Middle frontal gyrus (tissue), 1 donor: ENCODE measurements around the gene LOXL1.

Experiments used
- DNase-seq: peaks from one replicate; pipeline ENCODE4 v3.0.0-alpha.2; 2015; ENCODE audit warnings: low spot score; ENCODE audit errors: extremely low spot score

Gene LOXL1

DNA sequence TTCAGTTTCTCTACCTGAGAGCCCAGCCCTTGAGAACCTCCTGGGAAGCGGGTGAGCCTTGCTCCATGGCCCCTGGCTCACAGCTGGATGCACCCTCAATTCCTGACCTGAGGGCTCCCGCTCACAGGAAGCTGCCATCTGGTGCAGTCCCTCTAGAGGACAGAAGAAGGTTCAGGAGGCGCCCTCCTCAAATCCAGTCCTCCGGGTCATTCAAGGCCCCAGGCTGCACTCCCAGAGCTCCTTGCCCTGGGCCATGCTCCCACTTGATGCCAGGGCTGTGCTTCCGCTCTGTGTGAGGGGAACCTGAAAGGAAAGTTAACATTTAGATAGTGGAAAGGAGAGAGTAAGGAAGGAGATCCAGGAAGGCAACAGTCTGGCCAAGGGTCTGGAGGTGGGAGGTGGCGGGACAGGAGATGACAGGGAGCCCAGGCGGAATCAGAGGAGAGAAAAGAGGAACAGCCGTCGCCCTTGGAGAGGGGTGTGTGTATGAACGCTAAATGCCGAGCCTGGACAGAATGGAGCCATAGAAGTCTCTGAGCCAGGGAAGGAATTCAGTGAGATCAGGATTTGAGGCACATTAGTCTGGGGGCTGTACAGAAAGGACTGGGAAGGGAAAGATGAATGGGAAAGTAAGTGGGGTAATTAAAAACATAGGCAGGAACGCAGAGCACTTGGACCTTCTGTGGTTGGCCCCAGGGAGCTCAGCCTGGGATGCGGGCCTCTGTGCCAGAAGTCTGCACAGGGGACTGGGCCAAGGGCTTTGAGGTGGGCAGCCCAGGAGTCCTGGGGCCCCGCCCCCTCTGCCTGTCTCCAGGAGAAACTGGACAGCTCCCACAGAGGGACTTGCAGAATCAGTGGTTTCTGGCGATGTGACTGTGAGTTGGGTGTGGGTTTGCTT, 26.8 kb upstream of the LOXL1 start:
- no peak for DNase-seq

GRCh38 chr15:73900095-73900712, 26.1 kb upstream of the LOXL1 start:
- DNase-seq, result no peak

DNA sequence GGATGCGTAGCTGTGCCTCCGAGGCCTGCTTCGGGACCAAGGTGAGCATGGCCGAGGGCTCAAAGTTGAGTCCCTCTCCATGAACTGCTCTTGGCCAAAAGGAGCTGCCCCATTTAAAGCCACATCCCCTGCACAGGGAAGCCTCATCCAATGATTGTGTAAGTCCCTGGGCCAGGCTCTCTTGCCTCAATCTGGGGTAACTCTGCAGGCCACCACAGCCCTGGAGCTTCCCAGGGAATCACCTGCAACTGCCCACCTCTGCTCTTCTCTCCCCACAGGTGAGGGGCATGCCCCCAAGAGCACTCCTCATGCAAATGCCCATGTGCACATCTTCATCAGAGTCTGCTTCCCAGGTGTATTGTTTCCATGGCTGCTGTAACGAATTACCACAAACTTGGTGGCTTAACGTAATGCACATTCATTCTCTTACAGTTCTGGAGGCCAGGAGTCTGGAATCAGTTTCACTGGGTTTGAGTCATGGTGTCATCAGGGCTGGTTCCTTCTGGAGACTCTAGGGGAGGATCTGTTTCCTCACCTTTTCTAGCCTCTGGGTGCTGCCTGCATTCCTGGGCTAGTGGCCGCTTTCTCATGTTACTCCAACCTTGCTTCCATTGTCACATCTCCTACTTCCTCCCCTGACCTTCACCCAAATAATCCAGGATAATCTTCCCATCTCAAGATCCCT, 25.0 kb upstream of the LOXL1 start:
- no peak for DNase-seq

DNA sequence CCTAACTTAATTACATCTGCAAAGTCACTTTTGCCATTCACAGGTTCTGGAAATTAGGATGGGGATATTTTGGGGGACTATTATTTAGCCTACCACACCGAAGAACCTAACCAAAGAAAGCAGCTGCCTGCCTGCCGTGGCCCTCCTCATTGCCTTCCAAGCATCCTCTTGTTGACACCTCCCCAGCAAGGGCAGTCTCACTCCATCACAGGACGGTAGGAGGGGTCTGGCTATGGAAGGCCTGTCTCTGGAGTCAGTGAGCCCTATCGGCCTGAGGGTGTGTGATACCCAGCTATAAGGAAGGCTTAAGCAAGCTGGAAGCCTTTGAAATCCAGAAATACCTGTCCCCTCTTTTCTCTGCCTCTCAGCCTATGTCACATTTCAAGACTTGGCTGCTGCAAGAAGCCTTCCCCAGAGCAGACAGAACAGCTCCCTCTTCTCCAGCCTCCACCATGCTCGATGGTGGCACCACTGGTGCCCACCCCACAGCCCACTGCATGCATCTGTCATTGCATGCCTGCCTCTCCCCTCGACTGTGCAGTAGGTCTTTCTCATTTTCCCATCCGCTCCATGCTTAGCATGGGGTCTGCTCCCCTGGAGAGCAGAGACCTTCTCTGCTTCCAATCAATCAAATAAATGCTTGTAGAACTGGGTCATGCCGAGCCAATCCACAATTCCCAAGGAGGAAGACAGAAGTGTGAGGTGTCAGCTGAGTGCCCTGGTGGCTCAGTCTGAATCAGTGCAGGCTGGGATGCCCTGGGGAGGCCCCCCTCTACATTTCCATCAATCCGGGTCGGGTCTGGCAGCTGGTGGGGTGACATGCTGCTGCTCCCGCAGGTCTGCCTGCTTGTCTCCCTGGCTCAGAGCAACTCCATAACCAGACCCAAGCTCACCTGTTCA, 23.9 kb upstream of the LOXL1 start:
- DNase-seq, result no peak

- DNase-seq, result no peak
These were observed 22.0 kb upstream of the LOXL1 start for GRCh38 chr15:73904026-73904815.

GRCh38 chr15:73905225-73905827, 20.9 kb upstream of the LOXL1 start:
- DNase-seq, result no peak

- DNase-seq, result no peak
These were observed 19.8 kb upstream of the LOXL1 start for GRCh38 chr15:73906346-73907034.

GRCh38 chr15:73907035-73907408, 19.2 kb upstream of the LOXL1 start:
- DNase-seq, result no peak

DNA sequence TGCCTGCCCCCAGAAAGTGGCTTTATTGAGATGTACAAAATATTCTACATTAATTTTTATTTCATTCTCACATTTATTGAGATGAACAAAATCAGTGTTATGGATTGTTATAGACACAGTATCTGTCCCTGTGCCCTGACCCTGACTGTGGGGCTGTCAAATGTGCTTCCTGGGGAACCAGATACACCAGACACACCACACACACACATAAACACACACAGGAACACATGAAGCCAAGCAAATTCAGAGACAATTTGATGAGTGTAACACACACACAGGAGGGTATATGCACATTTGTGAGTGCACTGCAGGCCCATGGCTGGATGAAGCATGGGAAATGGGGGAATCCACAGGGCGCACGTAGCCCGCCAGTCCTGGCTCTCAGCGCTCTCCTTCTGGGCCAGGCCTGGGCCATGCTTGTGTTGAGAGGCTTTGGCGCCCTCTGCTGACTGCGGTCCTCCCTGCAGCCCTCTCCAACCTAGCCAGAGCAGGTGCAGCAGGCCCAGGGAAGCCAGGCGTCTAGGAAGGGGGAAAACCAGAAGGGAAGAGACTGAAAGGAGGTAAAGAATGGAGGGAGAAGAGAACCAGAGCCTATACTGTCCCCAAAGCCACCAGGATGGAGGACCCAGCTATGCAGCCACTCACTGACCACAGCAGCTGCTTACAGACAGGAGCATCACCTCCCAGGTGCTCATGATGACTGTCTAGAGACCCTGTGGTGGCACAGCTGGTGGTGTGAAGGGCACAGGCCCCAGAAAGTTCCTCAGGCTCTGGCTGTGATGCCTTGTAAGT, 18.0 kb upstream of the LOXL1 start:
- peak; percentile 58 for DNase-seq

GRCh38 chr15:73908822-73909122, 17.5 kb upstream of the LOXL1 start:
- DNase-seq, result no peak

- no peak for DNase-seq
These were observed 16.6 kb upstream of the LOXL1 start for GRCh38 chr15:73909651-73910050.

DNA sequence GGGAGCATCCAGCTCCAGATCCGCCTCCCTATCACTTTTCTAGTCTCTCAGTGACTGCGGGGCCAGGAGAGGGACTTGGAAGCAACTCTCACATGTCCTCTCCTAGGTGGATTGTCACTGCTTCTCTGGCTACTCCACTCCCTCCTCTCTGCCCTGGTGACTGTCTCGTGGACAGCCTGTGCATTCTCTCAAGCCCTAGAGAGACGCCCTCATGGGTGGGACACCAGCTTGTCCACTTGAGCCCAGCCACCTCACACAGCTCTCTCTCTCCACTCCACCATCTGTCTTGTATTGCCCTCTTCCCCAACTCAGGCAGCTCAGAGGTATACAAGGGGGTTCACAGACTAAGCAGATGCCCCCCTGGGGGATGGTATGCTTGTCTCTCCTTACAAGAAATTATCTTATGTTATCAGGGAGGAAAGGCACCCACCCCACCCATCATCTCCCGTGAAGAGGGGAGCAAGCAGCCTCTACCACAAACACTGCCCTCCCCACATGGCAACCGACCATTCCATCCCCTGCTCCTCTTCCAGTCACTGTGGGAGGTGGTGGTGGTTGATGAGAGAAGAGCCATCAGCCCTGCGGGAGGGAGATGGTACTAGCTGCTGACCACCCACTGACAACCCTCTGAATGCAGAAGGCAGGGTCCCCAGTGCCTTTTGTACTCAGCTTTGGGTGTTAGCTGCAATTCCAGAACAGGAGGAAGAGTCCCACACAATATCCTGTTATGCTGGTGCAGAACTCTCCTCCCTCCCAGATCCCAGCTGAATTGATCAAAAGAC, 15.5 kb upstream of the LOXL1 start:
- DNase-seq, result no peak

GRCh38 chr15:73912030-73912596, 14.1 kb upstream of the LOXL1 start:
- DNase-seq, result no peak

- no peak for DNase-seq
These were observed 12.1 kb upstream of the LOXL1 start for GRCh38 chr15:73914145-73914544.

- DNase-seq, result no peak
These were observed 11.2 kb upstream of the LOXL1 start for GRCh38 chr15:73915082-73915481.

DNA sequence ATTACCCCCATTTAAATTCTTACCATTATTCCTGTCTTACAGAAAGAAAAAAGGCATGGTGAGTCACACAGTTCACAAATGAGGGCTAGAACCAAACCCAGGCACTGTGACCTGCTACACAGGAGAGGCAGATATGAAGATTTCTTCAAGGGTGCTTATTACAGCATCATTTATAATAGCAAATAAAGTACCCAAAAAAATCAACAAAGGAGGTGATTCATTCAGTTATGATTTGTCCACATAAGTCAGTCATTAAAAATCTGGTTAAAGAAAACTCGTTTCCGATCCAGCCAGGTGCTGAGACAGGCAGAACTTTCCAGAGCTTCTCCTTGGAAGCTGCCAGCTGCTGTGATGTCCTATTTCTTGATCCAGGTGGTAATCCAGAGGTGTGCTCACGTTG, 7.5 kb upstream of the LOXL1 start:
- DNase-seq, result no peak

DNA sequence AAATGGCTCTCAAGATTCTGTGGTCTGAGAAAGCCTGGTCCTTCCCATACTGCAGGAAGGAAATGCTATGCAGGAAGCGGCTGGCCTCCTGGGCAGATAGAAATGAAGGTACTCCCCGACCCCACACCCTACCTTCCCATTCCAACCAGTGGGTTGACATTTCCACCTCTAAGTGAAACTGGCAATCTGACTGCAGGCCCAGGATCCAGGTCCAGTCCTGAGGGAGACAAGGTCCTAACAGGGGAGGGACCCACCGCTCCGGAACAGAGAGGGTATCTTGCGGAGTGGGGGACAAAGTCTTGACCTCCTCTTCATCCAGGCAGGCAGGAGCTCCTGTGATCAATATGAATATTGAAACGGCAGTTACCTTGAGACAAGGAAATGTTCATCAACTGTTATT, 6.6 kb upstream of the LOXL1 start:
- no peak for DNase-seq
